ENCODE results near the gene CAPN3. TPM values are rescaled to one million over a fixed set of nuclear protein-coding genes. Genes with fewer than 3 reads are reported as not detected.
A peak's percentile ranks its signal among the peaks of the same experiment; 100 is the strongest.

The CAPN3 gene
- total RNA-seq, 3 donors from 2014 or later, result 12.5 to 27.1 (median 15.4) TPM

DNA sequence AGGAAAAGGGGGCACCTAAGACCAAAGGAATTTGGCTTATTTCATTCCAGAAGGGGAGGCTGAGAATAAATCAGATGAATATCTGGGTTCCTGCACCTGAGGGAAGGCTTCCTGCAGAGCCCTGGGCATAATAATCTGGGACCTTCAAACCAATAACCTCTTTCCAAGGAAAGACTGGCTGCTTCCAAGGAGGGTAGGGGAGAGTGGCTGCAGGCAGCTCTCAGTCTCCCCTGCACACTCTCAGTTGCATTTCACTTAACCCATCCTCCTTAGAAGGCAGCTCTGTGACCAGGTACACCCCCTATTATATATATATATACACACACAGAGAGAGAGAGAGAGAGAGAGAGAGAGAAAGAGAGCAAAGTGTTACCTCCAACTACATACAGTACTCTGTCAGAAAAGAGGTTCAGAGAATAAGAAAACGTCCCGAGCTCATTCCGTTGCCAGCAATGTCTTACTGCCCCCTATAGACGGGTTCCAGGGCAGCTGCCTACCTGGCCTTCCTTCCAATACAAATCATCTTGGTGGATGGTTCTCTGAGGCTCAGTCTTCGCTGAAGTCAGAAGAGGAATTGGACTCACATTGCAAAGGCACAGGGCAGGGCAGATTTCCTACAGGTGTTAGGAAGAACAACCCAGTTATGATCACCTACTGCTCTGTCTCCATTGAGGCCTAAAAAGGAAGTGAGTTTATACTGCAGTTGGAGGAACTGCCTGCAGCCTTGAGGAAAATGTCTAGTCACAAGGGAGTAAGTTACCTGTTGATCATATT lies 26.1 kb downstream of the CAPN3 start:
- intact Hi-C loops (cut with DNase I; ENCODE audit: low total_unique reads), result no loop called here
- Histone ChIP-seq H3K9me3 (no peaks in the 10 kb centered on the region), H3K27me3 (no peaks in the 10 kb centered on the region), H3K4me1 (no peaks in the 10 kb centered on the region), H3K27ac (no peak overlapping the region), H3K4me3 (no peak overlapping the region), H3K36me3 (no peaks in the 10 kb centered on the region)
- DNase-seq (ENCODE audit: low spot score in 2 of 2), result no peak
- TF ChIP-seq POLR2AphosphoS5 (IDR thresholded peaks at IDR 0.05) (no peak), POLR2A (IDR thresholded peaks at IDR 0.05) (no peak)
- TF ChIP-seq, protein P1, sequence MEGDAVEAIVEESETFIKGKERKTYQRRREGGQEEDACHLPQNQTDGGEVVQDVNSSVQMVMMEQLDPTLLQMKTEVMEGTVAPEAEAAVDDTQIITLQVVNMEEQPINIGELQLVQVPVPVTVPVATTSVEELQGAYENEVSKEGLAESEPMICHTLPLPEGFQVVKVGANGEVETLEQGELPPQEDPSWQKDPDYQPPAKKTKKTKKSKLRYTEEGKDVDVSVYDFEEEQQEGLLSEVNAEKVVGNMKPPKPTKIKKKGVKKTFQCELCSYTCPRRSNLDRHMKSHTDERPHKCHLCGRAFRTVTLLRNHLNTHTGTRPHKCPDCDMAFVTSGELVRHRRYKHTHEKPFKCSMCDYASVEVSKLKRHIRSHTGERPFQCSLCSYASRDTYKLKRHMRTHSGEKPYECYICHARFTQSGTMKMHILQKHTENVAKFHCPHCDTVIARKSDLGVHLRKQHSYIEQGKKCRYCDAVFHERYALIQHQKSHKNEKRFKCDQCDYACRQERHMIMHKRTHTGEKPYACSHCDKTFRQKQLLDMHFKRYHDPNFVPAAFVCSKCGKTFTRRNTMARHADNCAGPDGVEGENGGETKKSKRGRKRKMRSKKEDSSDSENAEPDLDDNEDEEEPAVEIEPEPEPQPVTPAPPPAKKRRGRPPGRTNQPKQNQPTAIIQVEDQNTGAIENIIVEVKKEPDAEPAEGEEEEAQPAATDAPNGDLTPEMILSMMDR (IDR thresholded peaks at IDR 0.05), result no peak

DNA sequence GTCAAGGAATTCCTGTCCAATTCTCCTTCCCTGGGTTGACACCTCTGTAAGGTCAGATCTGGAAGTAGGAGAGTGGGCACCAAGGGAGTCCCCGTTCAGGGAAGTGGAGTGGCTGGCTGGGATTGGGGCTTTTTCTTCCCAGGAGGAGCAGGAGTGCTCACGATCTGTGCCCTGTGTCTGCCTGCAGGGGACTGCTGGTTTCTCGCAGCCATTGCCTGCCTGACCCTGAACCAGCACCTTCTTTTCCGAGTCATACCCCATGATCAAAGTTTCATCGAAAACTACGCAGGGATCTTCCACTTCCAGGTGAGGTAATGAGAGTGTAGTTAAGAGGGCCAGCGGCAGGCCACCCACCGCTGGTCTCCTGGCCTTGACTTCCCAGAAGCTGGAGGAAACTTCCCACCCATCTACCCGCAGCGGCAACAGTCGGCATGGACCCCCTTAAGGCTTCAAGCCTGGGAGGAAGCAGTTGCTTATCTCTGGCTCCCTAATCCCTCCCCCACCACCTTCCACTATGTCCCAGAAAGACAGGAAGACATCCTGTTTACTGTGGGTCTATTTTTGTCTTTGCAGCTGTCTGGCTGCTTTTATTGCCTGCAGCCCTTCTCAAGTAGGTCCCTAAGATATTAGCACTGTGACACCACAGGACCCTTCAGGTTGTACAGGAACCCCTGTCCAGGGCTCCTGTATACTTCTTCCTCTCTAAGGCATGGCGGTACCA lies 26.8 kb downstream of the CAPN3 start:
- H3K36me3 ChIP-seq, result no peaks in the 10 kb centered on the region
- H3K9me3 ChIP-seq, result no peaks in the 10 kb centered on the region
- peak overlapping the region in 1 of 2 donors; percentile 19 for H3K27ac ChIP-seq
- no peaks in the 10 kb centered on the region for H3K4me1 ChIP-seq
- intact Hi-C loops (cut with DNase I; ENCODE audit: low total_unique reads), result no loop called here
- no peaks in the 10 kb centered on the region for H3K27me3 ChIP-seq
- DNase-seq (ENCODE audit: low spot score in 2 of 2), result no peak
- TF ChIP-seq, protein P1 (IDR thresholded peaks at IDR 0.05), result no peak
- TF ChIP-seq POLR2A (IDR thresholded peaks at IDR 0.05), result no peak
- no peak for TF ChIP-seq POLR2AphosphoS5 (IDR thresholded peaks at IDR 0.05)
- no peak overlapping the region for H3K4me3 ChIP-seq

GRCh38 chr15:42387603-42388002 lies 28.3 kb downstream of the CAPN3 start:
- Histone ChIP-seq H3K27ac (no peak overlapping the region), H3K9me3 (no peaks in the 10 kb centered on the region), H3K36me3 (no peaks in the 10 kb centered on the region), H3K4me3 (no peak overlapping the region), H3K4me1 (no peaks in the 10 kb centered on the region), H3K27me3 (no peaks in the 10 kb centered on the region)
- no peak for DNase-seq (ENCODE audit: low spot score in 2 of 2)
- intact Hi-C loops (cut with DNase I; ENCODE audit: low total_unique reads), result no loop called here
- TF ChIP-seq POLR2AphosphoS5 (IDR thresholded peaks at IDR 0.05) (no peak), POLR2A (IDR thresholded peaks at IDR 0.05) (no peak)
- TF ChIP-seq, protein P1 (IDR thresholded peaks at IDR 0.05), result no peak

DNA sequence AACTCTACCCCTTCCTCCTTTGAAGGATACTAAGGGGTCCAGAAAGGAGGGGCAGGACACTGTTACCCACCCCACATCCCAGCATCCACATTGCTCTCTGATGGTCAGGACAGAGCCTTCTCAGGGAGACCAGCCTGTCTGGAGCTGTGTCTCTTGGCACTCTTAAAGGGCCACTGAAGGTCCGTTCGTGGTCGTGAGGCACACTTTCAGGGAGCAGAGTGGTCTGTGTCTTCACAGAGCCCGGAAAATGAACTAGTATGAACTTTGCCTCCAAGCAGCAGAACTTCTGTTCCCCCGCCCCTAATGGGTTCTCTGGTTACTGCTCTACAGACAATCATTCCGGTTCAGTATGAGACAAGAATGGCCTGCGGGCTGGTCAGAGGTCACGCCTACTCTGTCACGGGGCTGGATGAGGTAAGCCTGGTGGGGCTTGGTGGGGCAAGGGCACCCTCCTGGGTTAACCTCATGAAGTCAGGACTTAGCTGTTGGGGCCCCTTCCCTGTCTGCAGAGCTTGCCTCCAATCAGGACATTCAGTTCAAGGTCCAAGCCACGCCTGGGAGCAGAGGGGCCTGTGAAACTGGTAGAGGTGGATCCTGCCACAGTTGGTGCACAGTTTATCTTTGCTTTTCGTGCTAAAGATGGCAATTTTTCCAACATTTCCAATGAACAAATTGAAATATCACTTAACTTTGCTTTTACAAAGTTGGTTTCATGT lies 33.2 kb downstream of the CAPN3 start:
- Histone ChIP-seq H3K4me1 (no peaks in the 10 kb centered on the region), H3K4me3 (no peak overlapping the region), H3K27me3 (no peaks in the 10 kb centered on the region), H3K9me3 (no peaks in the 10 kb centered on the region), H3K36me3 (no peaks in the 10 kb centered on the region), H3K27ac (no peak overlapping the region)
- TF ChIP-seq, protein P1 (IDR thresholded peaks at IDR 0.05), result no peak
- TF ChIP-seq POLR2A (IDR thresholded peaks at IDR 0.05) (no peak), POLR2AphosphoS5 (IDR thresholded peaks at IDR 0.05) (no peak)
- no peak for DNase-seq (ENCODE audit: low spot score in 2 of 2)
- intact Hi-C loops (cut with DNase I; ENCODE audit: low total_unique reads), result no loop called here

Measured in breast epithelium (tissue), 4 donors.